Fibroblast of lung (primary cell): Measurements from ENCODE around the gene ANGPTL8. TPM values are rescaled to one million over a fixed set of nuclear protein-coding genes. Genes with fewer than 3 reads are reported as not detected.

ENCODE experiments used
- DNase-seq, 2 donors: peaks; one replicate each; pipeline versions ENCODE4 v3.0.0 to v3.0.0-alpha.2; 2010; ENCODE audit warnings: low read depth in 2 of 2
- H2AFZ ChIP-seq: 2 replicates; pipeline ENCODE4 v1.5.1; 2012; ENCODE audit warnings: low read length, control low read depth, inconsistent platforms
- H3K27ac ChIP-seq: 2 replicates; pipeline ENCODE4 v1.5.1; 2011; ENCODE audit warnings: low read length, control low read depth; ENCODE audit not compliant: insufficient read depth
- H3K27me3 ChIP-seq: 2 replicates; pipeline ENCODE4 v1.5.1; 2011; ENCODE audit warnings: mild to moderate bottlenecking, low read length; ENCODE audit not compliant: control insufficient read depth, insufficient read depth
- H3K36me3 ChIP-seq: 2 replicates; pipeline ENCODE4 v1.5.1; 2011; ENCODE audit warnings: low read length; ENCODE audit not compliant: control insufficient read depth, insufficient read depth
- H3K4me1 ChIP-seq: 2 replicates; pipeline ENCODE4 v1.5.1; 2011; ENCODE audit warnings: low read length; ENCODE audit not compliant: control insufficient read depth, insufficient read depth; ENCODE audit errors: extremely low read depth
- H3K4me2 ChIP-seq: 2 replicates; pipeline ENCODE4 v1.5.1; 2011; ENCODE audit warnings: low read length, control low read depth; ENCODE audit not compliant: insufficient read depth; ENCODE audit errors: extremely low read depth
- H3K4me3 ChIP-seq, 4 experiments: fragments of 200-600 bp in 1 of 4; sonication (generic) in 1 of 4; replicated peaks in 1 of 4; 2 replicates each; pipeline ENCODE4 v1.5.1; 2011 to 2016; ENCODE audit warnings: low read length in 4 of 4, low read depth in 3 of 4, mild to moderate bottlenecking in 3 of 4, control low read depth in 2 of 4, inconsistent platforms in 1 of 4, mixed read lengths in 1 of 4; ENCODE audit not compliant: insufficient read depth in 1 of 4; ENCODE audit errors: control extremely low read depth in 1 of 4
- H3K79me2 ChIP-seq: 2 replicates; pipeline ENCODE4 v1.5.1; 2012; ENCODE audit warnings: mild to moderate bottlenecking, low read length, inconsistent platforms; ENCODE audit not compliant: control insufficient read depth, insufficient read depth
- H3K9ac ChIP-seq: 2 replicates; pipeline ENCODE4 v1.5.1; 2011; ENCODE audit warnings: mild to moderate bottlenecking, low read length, control low read depth; ENCODE audit not compliant: insufficient read depth
- H3K9me3 ChIP-seq: 2 replicates; pipeline ENCODE4 v1.5.1; 2012; ENCODE audit warnings: low read depth, low read length; ENCODE audit not compliant: control insufficient read depth, insufficient read depth
- H4K20me1 ChIP-seq: 2 replicates; pipeline ENCODE4 v1.5.1; 2011; ENCODE audit warnings: low read length; ENCODE audit not compliant: control insufficient read depth, insufficient read depth; ENCODE audit errors: extremely low read depth
- CTCF ChIP-seq, 2 donors: IDR thresholded peaks in 1 of 2; conservative IDR thresholded peaks in 1 of 2; 1 replicate in 1 of 2; 2 replicates in 1 of 2; pipeline ENCODE4 v1.5.1; 2011 to 2012; ENCODE audit warnings: low read length in 2 of 2, control low read depth in 1 of 2, inconsistent platforms in 1 of 2, low read depth in 1 of 2, mild to moderate bottlenecking in 1 of 2
- EZH2 ChIP-seq: IDR thresholded peaks from 2 replicates; pipeline ENCODE4 v1.5.1; 2012; ENCODE audit warnings: low read length, control low read depth, mild to moderate bottlenecking; ENCODE audit errors: missing control alignments
- polyA plus RNA-seq, 2 donors: library from polyadenylated mRNA; depleted of rRNA in 1 of 2; stranded (reverse) in 1 of 2; unstranded in 1 of 2; fragments of >200 nt; gene quantifications; 2 replicates each; pipeline ENCODE4 v1.2.1, GENCODE V29; 2011 to 2012; ENCODE audit warnings: missing spikeins in 1 of 2
- total RNA-seq: library from RNA; depleted of rRNA; stranded (reverse); fragments of >200 nt; gene quantifications from 2 replicates; pipeline ENCODE4 v1.2.1, GENCODE V29; 2014

ANGPTL8 gene
- total and polyA plus RNA-seq, 2 donors (not counting 1 experiment from before 2014, with no cell fraction given), result not detected

GRCh38 chr19:11205939-11206570 is 33.4 kb upstream of the ANGPTL8 start:
- no peaks in the 10 kb centered on the region for H3K79me2 ChIP-seq
- H3K27ac ChIP-seq, result no peak overlapping the region
- no peaks in the 10 kb centered on the region for H3K9me3 ChIP-seq
- H3K4me1 ChIP-seq, result peaks cover 24% of the 10 kb centered on the region
- no peaks in the 10 kb centered on the region for H3K27me3 ChIP-seq
- TF ChIP-seq EZH2 (no peak), CTCF (conservative IDR thresholded peaks at IDR 0.05 in 1 of 2, IDR thresholded peaks at IDR 0.05 in 1 of 2; ENCODE audit: low read depth in 1 of 2, low read length in 2 of 2) (no peak)
- DNase-seq, result no peak
- no peak overlapping the region for H3K4me3 ChIP-seq
- no peak overlapping the region for H3K4me2 ChIP-seq
- no peak overlapping the region for H3K9ac ChIP-seq
- H2AFZ ChIP-seq, result no peak overlapping the region
- H4K20me1 ChIP-seq, result no peaks in the 10 kb centered on the region
- H3K36me3 ChIP-seq, result no peaks in the 10 kb centered on the region

DNA sequence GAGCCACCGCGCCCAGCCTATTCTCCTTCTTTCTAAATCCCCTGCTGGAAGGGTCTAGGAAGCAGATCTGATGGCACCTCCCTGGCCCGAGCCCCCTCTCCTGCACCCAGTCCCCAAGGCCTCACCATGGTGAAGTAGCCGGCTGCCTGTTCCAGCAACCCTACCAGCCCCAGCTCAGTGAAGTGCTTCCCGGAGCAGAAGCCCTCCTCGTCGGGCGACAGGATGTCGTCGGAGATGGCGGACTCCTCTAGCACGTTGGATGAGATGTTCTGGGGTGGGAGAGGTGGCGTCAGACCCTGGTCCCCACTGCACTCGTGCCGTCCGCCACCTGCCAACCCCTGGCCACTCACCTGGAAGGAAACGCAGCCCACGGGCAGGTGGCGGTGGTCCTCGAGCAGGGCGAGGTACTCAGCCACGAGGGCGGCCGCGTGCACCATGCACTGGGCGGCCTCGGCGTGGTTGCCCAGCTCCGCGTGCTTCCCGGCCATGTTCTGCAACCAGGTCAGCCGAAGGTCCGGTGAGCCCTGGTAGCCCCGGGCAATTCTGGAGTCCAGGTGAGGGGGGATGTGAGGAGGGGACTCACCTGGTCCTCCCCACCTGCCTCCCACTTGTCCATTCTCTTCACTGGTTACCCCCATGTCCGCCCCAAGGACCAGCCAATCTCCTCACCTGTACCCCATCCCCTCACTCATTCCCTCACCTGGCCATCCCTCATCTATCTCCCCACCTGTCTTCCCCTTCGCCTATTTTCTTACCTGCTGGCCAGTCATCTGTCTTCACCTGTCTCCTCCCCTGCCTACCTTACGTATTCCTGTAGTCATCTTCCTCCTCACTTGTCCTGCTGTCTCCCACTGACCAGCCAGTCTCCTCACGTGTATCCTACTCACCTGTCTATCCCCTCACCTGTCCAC is 30.6 kb upstream of the ANGPTL8 start:
- no peak overlapping the region for H2AFZ ChIP-seq
- no peak overlapping the region for H3K9ac ChIP-seq
- H3K79me2 ChIP-seq, result no peaks in the 10 kb centered on the region
- H3K4me1 ChIP-seq, result peaks cover 11% of the 10 kb centered on the region
- H4K20me1 ChIP-seq, result no peaks in the 10 kb centered on the region
- no peaks in the 10 kb centered on the region for H3K27me3 ChIP-seq
- H3K27ac ChIP-seq, result no peak overlapping the region
- H3K9me3 ChIP-seq, result no peaks in the 10 kb centered on the region
- H3K4me2 ChIP-seq, result no peak overlapping the region
- no peak for TF ChIP-seq EZH2
- no peak for TF ChIP-seq CTCF (conservative IDR thresholded peaks at IDR 0.05 in 1 of 2, IDR thresholded peaks at IDR 0.05 in 1 of 2; ENCODE audit: low read depth in 1 of 2, low read length in 2 of 2)
- no peak overlapping the region for H3K4me3 ChIP-seq
- no peak for DNase-seq
- H3K36me3 ChIP-seq, result no peaks in the 10 kb centered on the region

- no peak overlapping the region for H3K9ac ChIP-seq
- no peak overlapping the region for H2AFZ ChIP-seq
- no peaks in the 10 kb centered on the region for H3K27me3 ChIP-seq
- H3K27ac ChIP-seq, result no peak overlapping the region
- no peaks in the 10 kb centered on the region for H3K4me1 ChIP-seq
- H3K9me3 ChIP-seq, result no peaks in the 10 kb centered on the region
- DNase-seq, result no peak
- no peaks in the 10 kb centered on the region for H3K79me2 ChIP-seq
- H3K4me3 ChIP-seq, result no peak overlapping the region
- H3K36me3 ChIP-seq, result peaks cover 2% of the 10 kb centered on the region
- TF ChIP-seq CTCF (conservative IDR thresholded peaks at IDR 0.05 in 1 of 2, IDR thresholded peaks at IDR 0.05 in 1 of 2; ENCODE audit: low read depth in 1 of 2, low read length in 2 of 2) (no peak), EZH2 (no peak)
- no peak overlapping the region for H3K4me2 ChIP-seq
- no peaks in the 10 kb centered on the region for H4K20me1 ChIP-seq
Measured at GRCh38 chr19:11209839-11210655, 29.4 kb upstream of the ANGPTL8 start.
